SK-N-MC (cell line): ENCODE data around the gene MYO5B.

Source experiments
- DNase-seq: peaks from one replicate; pipeline ENCODE4 v3.0.0-alpha.2; 2011; ENCODE audit warnings: low read depth, low spot score
- H3K27ac ChIP-seq: fragments of 200-600 bp; sonication (generic); 2 replicates; pipeline ENCODE4 v1.5.1; 2016; ENCODE audit warnings: mixed run types
- H3K36me3 ChIP-seq: fragments of 200-600 bp; sonication (generic); 2 replicates; pipeline ENCODE4 v1.6.1; 2017; ENCODE audit warnings: antibody characterized with exemption, low read length, mixed read lengths; ENCODE audit not compliant: insufficient read depth
- H3K4me3 ChIP-seq: fragments of 200-600 bp; sonication (generic); 2 replicates; pipeline ENCODE4 v1.5.1; 2016
- H3K9ac ChIP-seq: fragments of 200-600 bp; sonication (generic); 2 replicates; pipeline ENCODE4 v1.8.0; 2017; ENCODE audit warnings: mixed run types, mixed read lengths; ENCODE audit not compliant: insufficient read length
- H3K9me3 ChIP-seq: fragments of 200-600 bp; sonication (generic); 2 replicates; pipeline ENCODE4 v1.6.1; 2017; ENCODE audit warnings: low read depth, mild to moderate bottlenecking, antibody characterized with exemption, low read length, moderate library complexity, mixed read lengths
- EZH2 ChIP-seq: fragments of 200-600 bp; sonication (generic); IDR thresholded peaks from one replicate; pipeline ENCODE4 v1.6.1; 2017; ENCODE audit warnings: antibody characterized with exemption
- FOXP2 ChIP-seq: optimal IDR thresholded peaks from 2 replicates; pipeline ENCODE3; 2011; ENCODE audit warnings: mild to moderate bottlenecking, moderate library complexity; ENCODE audit not compliant: insufficient read depth; ENCODE audit errors: extremely low read length, control extremely low read depth
- POLR2AphosphoS5 ChIP-seq: IDR thresholded peaks from 2 replicates; pipeline ENCODE4 v1.6.1; 2012; ENCODE audit warnings: mild to moderate bottlenecking, low read depth, low read length, borderline replicate concordance

The MYO5B gene

DNA sequence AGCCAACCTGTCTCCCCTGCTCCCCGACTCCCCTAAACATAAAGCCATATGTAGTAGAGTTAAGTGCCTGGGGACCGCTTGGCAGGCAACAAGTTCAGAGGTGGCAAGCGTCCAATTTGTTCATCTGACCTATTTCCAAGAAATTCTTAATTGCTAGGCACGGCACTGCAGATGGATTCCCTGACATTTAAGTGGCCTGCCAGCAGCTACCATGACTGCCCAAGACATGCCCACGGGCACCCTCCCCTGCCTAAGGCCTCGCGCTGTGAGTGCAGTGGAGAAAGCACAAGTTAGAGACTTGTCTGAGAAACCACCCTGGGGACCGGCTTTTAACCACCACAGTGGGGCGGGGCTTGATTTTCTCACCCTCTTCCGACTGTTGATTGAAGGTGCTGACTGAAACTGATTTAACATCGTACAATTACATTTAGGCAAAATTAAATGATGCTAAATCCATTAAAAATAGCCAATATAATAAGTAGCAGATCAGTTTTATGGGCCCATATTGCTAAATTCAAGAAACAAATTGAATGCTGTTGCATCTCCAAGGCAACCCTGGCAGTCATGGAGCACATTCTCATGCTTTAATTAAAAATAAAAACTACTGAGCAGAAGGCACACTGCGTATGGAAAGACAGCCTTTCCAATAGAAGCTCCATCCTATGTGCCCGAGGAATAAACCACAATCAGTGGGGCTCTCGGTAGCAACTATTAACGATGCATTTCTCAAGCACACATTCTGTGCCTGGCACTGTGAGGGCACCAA lies 218.0 kb downstream of the MYO5B start:
- H3K4me3 ChIP-seq, result no peak overlapping the region
- H3K36me3 ChIP-seq, result no peaks in the 10 kb centered on the region
- no peak overlapping the region for H3K9ac ChIP-seq
- H3K9me3 ChIP-seq, result no peaks in the 10 kb centered on the region
- no peak overlapping the region for H3K27ac ChIP-seq
- TF ChIP-seq FOXP2 (no peak), EZH2 (no peak), POLR2AphosphoS5 (no peak)
- no peak for DNase-seq

DNA sequence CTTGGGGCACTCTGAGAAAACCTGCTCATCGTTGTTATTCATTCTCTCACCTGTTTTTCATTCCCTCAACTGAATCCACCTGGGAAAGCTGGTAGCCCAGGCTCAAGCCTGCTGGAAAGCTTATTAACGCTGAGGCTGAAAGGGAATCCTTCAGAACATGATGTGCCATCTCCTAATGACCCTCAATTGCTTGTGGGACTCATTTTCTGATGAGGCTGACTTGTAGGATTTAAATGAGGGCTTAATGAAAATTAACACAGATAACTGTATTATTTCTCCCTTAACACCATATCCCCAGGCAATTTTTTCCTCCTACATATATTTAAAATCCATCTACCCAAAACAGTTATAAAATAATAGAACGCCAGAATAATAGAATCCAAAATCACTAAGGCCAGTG lies 218.9 kb downstream of the MYO5B start:
- DNase-seq, result no peak
- H3K27ac ChIP-seq, result no peak overlapping the region
- no peak overlapping the region for H3K9ac ChIP-seq
- TF ChIP-seq POLR2AphosphoS5, result no peak
- no peak for TF ChIP-seq EZH2
- H3K36me3 ChIP-seq, result no peaks in the 10 kb centered on the region
- no peak overlapping the region for H3K4me3 ChIP-seq
- H3K9me3 ChIP-seq, result no peaks in the 10 kb centered on the region

DNA sequence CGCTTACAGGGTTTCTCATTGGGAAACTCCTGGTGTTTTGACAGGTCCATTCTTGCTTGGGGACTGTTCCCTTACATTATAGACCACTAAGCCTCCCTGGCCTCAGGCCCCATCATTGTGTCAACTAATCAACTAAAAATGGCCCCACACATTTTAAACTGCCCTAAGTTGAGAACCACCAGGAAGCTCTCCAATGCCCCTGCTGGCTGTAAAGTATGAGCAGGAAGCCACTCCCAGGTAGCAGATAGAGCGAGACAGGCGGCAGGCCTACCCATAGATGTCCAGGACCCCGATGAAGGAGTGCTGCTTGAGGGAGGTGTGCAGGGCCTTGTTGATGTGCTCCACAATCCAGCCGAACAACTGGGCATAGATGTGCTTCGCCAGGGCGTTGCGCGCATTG lies 220.9 kb downstream of the MYO5B start:
- no peak overlapping the region for H3K4me3 ChIP-seq
- TF ChIP-seq POLR2AphosphoS5 (no peak), FOXP2 (no peak), EZH2 (no peak)
- H3K36me3 ChIP-seq, result no peaks in the 10 kb centered on the region
- H3K9me3 ChIP-seq, result no peaks in the 10 kb centered on the region
- no peak overlapping the region for H3K9ac ChIP-seq
- no peak for DNase-seq
- no peak overlapping the region for H3K27ac ChIP-seq

DNA sequence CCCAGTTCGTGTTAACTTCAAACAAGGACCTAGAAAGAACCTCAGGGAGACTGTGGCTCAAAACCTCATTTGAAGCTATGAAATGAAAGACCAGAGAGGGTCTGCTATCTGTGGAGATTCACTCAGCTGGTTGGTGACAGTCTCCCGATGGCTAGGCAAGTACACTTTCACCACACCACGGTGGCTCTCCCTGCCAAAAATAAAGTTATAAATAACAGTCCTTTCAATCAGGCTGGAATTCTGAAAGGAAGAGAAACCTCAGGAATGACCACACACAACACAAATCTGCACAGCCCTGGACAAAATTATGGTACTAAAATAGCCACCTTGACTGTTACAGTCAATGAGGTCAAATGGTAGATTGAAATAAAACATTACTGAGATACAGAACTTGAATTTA lies 221.4 kb downstream of the MYO5B start:
- Histone ChIP-seq H3K27ac (no peak overlapping the region), H3K4me3 (no peak overlapping the region), H3K9me3 (no peaks in the 10 kb centered on the region), H3K9ac (no peak overlapping the region), H3K36me3 (no peaks in the 10 kb centered on the region)
- no peak for DNase-seq
- no peak for TF ChIP-seq FOXP2
- no peak for TF ChIP-seq POLR2AphosphoS5
- no peak for TF ChIP-seq EZH2

DNA sequence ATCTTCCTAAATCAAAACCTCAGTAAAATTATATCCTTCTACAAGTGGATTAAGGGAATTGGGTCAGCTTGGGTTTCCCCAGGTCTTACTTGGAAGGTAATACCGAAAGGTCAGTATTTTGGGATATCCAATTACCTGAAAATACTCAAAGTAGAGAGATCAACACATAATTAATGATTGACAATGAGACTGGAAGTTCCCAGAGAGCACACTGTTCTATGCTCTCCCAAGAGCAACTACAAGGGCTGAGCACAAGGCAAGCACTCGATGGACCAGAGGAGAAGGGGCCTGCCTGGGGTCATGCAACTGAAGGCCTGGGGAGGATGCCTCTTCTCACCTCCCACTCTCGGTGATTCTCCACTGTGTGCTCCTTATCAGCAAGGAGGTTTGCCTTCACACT lies 222.4 kb downstream of the MYO5B start:
- H3K36me3 ChIP-seq, result no peaks in the 10 kb centered on the region
- H3K4me3 ChIP-seq, result no peak overlapping the region
- DNase-seq, result no peak
- no peak overlapping the region for H3K9ac ChIP-seq
- no peak overlapping the region for H3K27ac ChIP-seq
- TF ChIP-seq FOXP2 (no peak), EZH2 (no peak), POLR2AphosphoS5 (no peak)
- H3K9me3 ChIP-seq, result no peaks in the 10 kb centered on the region

DNA sequence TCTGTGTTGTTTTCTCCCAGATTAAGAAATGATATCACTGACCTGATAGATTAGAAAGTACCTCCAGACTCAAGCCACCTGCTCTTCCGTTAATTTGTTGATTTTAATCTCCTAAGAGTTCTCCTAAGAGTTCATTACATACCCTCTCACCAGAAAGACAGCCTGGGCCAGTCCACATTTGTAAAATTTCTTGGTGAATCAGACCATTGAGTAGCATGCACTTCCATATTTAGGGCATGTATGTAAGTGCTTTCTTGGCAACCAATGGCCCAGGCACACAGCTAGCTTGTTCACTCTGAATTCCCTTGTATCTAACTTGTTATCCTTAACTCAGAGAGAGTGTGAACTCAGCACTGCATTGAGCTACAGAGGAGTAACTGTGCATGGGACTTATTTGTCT lies 223.5 kb downstream of the MYO5B start:
- H3K9ac ChIP-seq, result no peak overlapping the region
- no peak for DNase-seq
- H3K36me3 ChIP-seq, result no peaks in the 10 kb centered on the region
- H3K9me3 ChIP-seq, result no peaks in the 10 kb centered on the region
- no peak overlapping the region for H3K4me3 ChIP-seq
- no peak overlapping the region for H3K27ac ChIP-seq
- no peak for TF ChIP-seq FOXP2

DNA sequence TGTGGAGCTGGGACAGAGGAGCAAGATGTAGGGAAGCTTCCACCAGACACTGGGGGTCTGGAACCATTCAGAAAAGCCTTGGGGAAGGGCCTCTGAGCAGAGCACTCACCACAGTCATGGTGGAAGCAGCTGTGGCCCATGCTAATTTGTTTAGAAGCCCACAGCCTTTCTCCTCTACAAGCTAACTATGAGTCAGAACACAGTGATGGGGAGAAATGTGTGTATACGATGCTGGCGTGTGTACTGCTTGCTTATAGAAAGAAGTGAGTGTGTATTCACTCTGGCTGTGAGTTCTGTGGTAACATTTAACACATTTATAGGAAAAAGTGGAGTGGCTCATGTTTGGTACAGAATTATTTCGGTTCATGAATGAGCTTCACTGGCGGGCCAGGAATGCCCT lies 224.6 kb downstream of the MYO5B start:
- no peak overlapping the region for H3K27ac ChIP-seq
- no peaks in the 10 kb centered on the region for H3K36me3 ChIP-seq
- TF ChIP-seq POLR2AphosphoS5 (no peak), EZH2 (no peak), FOXP2 (no peak)
- H3K4me3 ChIP-seq, result no peak overlapping the region
- no peaks in the 10 kb centered on the region for H3K9me3 ChIP-seq
- DNase-seq, result no peak
- no peak overlapping the region for H3K9ac ChIP-seq

DNA sequence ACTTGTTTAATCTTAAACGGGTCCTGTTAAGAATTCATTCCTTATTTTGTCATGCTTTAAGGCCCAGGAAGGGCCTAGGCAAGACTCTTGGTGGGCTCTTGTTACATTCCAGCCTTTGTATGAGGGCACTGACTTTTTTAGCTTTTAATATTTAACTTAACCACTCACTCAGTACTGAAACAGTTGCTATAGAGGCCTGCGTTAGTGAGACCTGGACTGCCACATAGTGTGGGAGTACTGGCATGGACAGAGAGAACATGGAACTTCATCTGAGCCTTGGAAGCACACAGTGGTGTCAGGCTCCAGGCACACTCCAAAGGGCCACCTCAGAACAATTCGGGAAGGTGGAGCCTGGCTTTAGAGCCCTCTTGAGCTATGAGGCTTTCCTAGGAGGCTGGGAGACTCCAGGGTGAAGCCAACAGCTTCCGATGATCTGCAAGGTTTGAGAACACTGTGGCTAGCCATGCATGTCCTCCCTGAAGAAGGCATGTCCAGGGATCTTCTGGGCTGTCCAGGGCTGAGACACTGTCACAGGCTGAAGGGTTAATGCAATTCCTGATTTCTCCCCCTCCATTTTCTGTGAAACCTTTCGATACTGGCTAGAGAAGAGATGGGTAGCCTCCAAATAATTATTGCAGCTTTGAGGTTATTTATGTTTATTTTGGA lies 226.2 kb downstream of the MYO5B start:
- Histone ChIP-seq H3K9me3 (no peaks in the 10 kb centered on the region), H3K9ac (no peak overlapping the region), H3K27ac (no peak overlapping the region), H3K36me3 (no peaks in the 10 kb centered on the region), H3K4me3 (no peak overlapping the region)
- no peak for DNase-seq
- TF ChIP-seq EZH2, result no peak
- no peak for TF ChIP-seq FOXP2
- TF ChIP-seq POLR2AphosphoS5, result no peak
